GM12864 (cell line): ENCODE data around the gene CITED4.
A peak's percentile ranks its signal among the peaks of the same experiment; 100 is the strongest.

ENCODE experiments used
- DNase-seq: peaks from one replicate; pipeline ENCODE4 v3.0.0-alpha.2; 2011; ENCODE audit warnings: low read depth
- H3K4me3 ChIP-seq: 2 replicates; pipeline ENCODE4 v1.5.1; 2011; ENCODE audit warnings: mild to moderate bottlenecking, low read depth, low read length, control low read depth
- CTCF ChIP-seq: IDR thresholded peaks from 2 replicates; pipeline ENCODE4 v1.5.1; 2011; ENCODE audit warnings: low read depth, mild to moderate bottlenecking, moderate library complexity, low read length, control low read depth, inconsistent platforms; ENCODE audit errors: missing control alignments

CITED4 gene

DNA sequence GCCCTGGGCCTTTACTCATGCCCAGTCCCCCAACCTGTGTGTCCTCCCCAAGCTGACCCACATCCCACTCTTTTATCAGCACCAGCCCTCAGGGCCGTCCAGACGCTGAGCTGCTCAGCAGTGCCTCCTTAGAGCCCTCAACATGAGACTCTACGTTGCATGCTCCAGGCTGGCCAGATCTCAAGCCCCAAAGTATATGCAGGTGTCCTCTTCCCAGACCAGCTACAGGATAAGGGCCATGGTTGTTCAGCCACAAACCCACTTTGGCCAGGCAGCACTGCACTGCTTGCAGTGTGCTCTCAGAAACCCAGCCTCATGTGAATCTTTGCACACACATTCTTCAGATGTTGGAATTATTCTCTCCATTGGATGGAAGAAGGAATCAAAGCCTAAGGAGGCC is 6.0 kb downstream of the CITED4 start:
- no peak for TF ChIP-seq CTCF
- no peak for DNase-seq
- H3K4me3 ChIP-seq = no peak overlapping the region

DNA sequence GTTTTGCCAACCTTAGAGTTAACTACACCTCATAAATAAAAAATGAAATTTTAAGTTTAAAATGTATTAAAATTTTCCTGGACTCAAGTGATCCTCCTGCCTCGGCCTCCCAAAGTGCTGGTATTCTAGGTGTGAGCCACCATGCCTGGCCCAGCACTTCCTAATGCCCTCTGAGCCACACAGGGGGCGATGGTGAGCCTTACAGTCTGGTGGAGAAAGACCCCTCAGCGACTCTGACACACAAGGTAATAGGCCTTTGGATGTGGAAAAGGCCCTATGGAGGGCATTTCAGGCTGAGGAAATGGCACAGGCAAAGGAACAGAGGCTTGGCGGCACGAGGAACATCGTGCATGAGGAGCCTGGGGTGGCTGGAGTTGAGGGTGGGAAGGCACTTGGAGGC is 6.7 kb downstream of the CITED4 start:
- TF ChIP-seq CTCF = peak; percentile 43
- DNase-seq = no peak

GRCh38 chr1:40853885-40854170 is 8.3 kb downstream of the CITED4 start:
- no peak overlapping the region for H3K4me3 ChIP-seq
- TF ChIP-seq CTCF = no peak
- DNase-seq = no peak

More for the DNA sequence above, 6.7 kb downstream of the CITED4 start:
- H3K4me3 ChIP-seq = no peak overlapping the region

DNA sequence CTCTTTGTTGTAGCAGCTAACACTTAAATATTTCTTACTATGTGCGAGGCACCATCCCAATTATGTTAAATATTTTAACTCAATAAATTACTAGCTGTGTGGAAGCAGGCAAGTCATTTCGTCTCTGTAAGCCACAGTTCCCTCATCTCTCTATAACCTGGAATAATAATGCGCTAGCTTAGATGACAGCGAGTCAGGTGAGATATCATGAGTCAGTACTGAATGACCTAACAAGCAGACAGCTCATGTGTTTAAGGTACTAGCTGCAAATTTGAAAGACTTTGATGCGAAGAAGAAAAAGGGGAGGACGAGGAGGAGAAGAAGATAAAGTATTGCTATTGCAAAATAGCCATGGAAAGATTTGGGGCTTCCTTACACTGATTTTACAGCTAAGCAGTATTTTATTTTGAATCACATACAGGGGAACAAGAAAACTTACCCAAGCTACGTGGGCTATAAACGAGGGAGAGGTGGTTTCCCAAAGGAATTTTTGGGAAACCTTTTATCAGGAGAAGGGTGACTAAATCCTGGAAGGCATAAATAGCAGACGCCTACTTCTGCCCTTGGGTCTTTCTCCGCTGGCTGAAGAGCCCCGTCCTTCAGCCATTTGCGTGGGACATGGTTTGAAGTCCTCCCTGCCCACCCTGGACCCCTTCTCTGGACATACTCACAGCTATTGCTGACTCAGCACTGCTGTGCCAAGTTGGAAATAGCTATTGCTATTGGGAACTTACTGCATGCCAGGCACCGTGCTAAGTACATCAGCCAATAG is 8.9 kb downstream of the CITED4 start:
- TF ChIP-seq CTCF = no peak
- H3K4me3 ChIP-seq = no peak overlapping the region
- DNase-seq = no peak

DNA sequence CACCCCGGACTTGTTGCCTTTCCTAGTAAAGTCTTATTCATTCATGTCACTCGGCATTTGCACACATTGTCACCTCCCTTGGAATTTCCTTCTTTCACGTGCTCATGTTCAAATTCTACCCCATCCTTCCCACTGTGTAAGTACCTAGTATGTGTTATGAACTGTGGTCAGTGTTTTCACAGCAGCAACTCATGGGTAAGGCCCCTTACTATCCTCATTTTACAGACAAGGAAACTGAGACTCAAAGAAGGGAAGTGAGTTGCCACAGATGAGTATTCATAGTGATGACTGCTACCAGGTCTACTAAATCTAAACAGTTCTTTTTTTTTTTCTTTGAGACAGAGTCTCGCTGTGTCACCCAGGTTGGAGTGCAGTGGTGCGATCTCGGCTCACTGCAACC is 10.5 kb downstream of the CITED4 start:
- no peak for DNase-seq
- no peak for TF ChIP-seq CTCF
- no peak overlapping the region for H3K4me3 ChIP-seq

GRCh38 chr1:40849801-40850592 is 12.2 kb downstream of the CITED4 start:
- no peak overlapping the region for H3K4me3 ChIP-seq
- DNase-seq = no peak
- peak; percentile 93 for TF ChIP-seq CTCF
